ENCODE data around the gene SURF1.

- TF ChIP-seq CTCF (conservative IDR thresholded peaks at IDR 0.05) (no peak), EZH2 (IDR thresholded peaks at IDR 0.05; ENCODE audit: low read depth) (no peak)
Observed at GRCh38 chr9:133331641-133332380, 24.5 kb downstream of the SURF1 start.

Data from PC-9 (cell line).